Measurements from ENCODE around the gene HOXD1. TPM values are rescaled to one million over a fixed set of nuclear protein-coding genes. Genes with fewer than 3 reads are reported as not detected.

The HOXD1 gene
- total and polyA plus RNA-seq, 2 of the 4 experiments (the other 2 are of a cell fraction), result not detected

DNA sequence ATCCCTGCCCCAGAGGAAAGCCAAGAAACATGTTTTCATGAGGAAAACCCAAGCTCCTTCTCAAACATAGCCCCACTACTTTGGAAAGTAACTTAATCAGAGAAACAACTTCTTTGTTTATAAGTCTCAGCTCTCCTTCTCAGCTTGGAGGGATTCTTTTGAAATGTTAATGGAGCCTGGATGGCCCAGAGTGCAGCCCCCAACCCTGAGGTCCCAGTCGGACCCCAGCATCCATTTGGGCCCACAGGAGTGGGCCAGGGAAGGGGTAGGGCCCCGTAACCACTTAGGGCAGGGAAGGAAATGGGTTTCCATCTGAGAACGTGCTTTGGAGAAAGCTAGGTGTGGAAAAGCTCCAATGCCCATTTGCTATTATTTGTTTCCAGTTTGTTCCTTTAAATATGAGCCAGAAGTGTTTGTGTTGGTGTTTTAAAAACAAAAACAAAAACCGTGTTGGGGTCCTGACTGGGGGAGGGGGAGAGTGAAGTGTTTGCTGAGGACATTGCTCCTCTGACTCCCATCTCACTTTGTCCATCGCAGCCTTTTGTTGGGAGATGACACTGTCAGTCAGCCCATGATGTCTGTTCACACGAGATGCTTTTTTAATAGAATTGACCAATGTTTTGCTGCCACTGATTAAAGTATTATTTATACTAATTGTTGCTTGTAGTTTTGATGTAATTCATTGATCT, 33.0 kb upstream of the HOXD1 start:
- BruUV-seq (replicated peaks), result no TSS peak
- dilution Hi-C loops (cut with HindIII; ENCODE audit: low sequenced_read_pairs, unreplicated experiment), result no loop called here
- CTCF ChIA-PET, result interaction anchor here (3.3 kb wide), 1 partner anchor 299 kb away, joined by 7 read pairs; no protein-coding TSS in a partner anchor

More for the DNA sequence above, 33.0 kb upstream of the HOXD1 start:
- Histone ChIP-seq H4K20me1 (ENCODE audit: insufficient read depth, low read length) (no peaks in the 10 kb centered on the region), H2BK15ac (ENCODE audit: low read depth, low read length) (no peak overlapping the region), H3K36me3 (ENCODE audit: control insufficient read depth, insufficient read depth, low read length) (no peaks in the 10 kb centered on the region), H2BK20ac (ENCODE audit: low read depth, low read length) (no peak overlapping the region), H3K56ac (ENCODE audit: extremely low read depth, insufficient read depth, low read length) (no peak overlapping the region), H3K4me3 (ENCODE audit: insufficient read depth, low read depth, low read length) (no peak overlapping the region), H2BK5ac (ENCODE audit: low read depth, low read length, poor library complexity, severe bottlenecking) (no peak overlapping the region), H3K9me3 (ENCODE audit: control insufficient read depth, insufficient read depth, low read length) (peaks cover 16% of the 10 kb centered on the region), H3K4me1 (ENCODE audit: control insufficient read depth, insufficient read depth, low read length) (no peaks in the 10 kb centered on the region), H3K4ac (ENCODE audit: low read depth, low read length) (no peak overlapping the region), H3K27ac (ENCODE audit: insufficient read depth, low read length) (no peak overlapping the region), H3K14ac (replicated peaks; ENCODE audit: low read depth, low read length) (no peak overlapping the region), H3K9ac (ENCODE audit: low read depth, low read length) (no peak overlapping the region), H3K18ac (ENCODE audit: low read depth, low read length) (no peak overlapping the region), H4K8ac (ENCODE audit: low read depth in 2 of 2, low read length in 2 of 2) (no peak overlapping the region), H2BK120ac (ENCODE audit: low read depth, low read length) (no peak overlapping the region), H3K27me3 (ENCODE audit: control insufficient read depth, insufficient read depth, low read length) (peaks cover 91% of the 10 kb centered on the region), H3K4me2 (ENCODE audit: low read depth, low read length) (no peak overlapping the region), H3K9me1 (ENCODE audit: insufficient read depth, low read length) (no peaks in the 10 kb centered on the region), H3K79me1 (ENCODE audit: low read depth in 1 of 2, low read length in 2 of 2) (no peaks in the 10 kb centered on the region), H2AFZ (replicated peaks; ENCODE audit: low read length, poor library complexity) (no peak overlapping the region), H4K91ac (ENCODE audit: insufficient read depth, low read depth, low read length) (no peak overlapping the region), H3K23ac (ENCODE audit: low read depth, low read length) (no peak overlapping the region), H2AK5ac (ENCODE audit: low read depth, low read length) (no peak overlapping the region), H2AK9ac (replicated peaks; ENCODE audit: low read depth, low read length, poor library complexity) (no peak overlapping the region), H4K5ac (ENCODE audit: low read depth, low read length) (no peak overlapping the region)
- in situ Hi-C loops (cut with MboI; ENCODE audit: low sequenced_read_pairs) (no loop called here), intact Hi-C loops (cut with micrococcal nuclease) (no loop called here)
- WGBS, 2 experiments (ENCODE audit: extremely low coverage in 2 of 2, insufficient read length in 1 of 2), result no CpG with 5 or more reads among the region's 6 CpGs
- DNase-seq (no peak), ATAC-seq (ENCODE audit: low read depth) (no peak)
- TF ChIP-seq, protein P1, sequence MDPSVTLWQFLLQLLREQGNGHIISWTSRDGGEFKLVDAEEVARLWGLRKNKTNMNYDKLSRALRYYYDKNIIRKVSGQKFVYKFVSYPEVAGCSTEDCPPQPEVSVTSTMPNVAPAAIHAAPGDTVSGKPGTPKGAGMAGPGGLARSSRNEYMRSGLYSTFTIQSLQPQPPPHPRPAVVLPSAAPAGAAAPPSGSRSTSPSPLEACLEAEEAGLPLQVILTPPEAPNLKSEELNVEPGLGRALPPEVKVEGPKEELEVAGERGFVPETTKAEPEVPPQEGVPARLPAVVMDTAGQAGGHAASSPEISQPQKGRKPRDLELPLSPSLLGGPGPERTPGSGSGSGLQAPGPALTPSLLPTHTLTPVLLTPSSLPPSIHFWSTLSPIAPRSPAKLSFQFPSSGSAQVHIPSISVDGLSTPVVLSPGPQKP (IDR thresholded peaks at IDR 0.05; ENCODE audit: borderline replicate concordance, low read depth, low read length), result no peak
- POLR2A ChIA-PET (ENCODE audit: unreplicated experiment), result no interaction called here

Data from IMR-90 (cell line).